DOHH2 (cell line): Measurements from ENCODE around the gene GVQW3.
A peak's percentile ranks its signal among the peaks of the same experiment; 100 is the strongest.

Source experiments
- H3F3A ChIP-seq: fragments of 200-600 bp; sonication (generic), shearing (Covaris generic); 2 replicates; pipeline ENCODE4 v1.6.0; 2016; ENCODE audit warnings: antibody characterized with exemption, mild to moderate bottlenecking; ENCODE audit not compliant: control insufficient read depth, insufficient read depth
- H3K27ac ChIP-seq: fragments of 200-600 bp; sonication (generic); 2 replicates; pipeline ENCODE4 v1.5.1; 2014; ENCODE audit warnings: low read depth, mild to moderate bottlenecking, low read length, moderate library complexity
- H3K27me3 ChIP-seq: fragments of 200-600 bp; sonication (generic); 2 replicates; pipeline ENCODE4 v1.6.1; 2014; ENCODE audit warnings: mild to moderate bottlenecking, low read length, mixed read lengths; ENCODE audit not compliant: control insufficient read depth
- H3K36me3 ChIP-seq: fragments of 200-600 bp; sonication (generic); 2 replicates; pipeline ENCODE4 v1.6.1; 2014; ENCODE audit warnings: mild to moderate bottlenecking, low read length, moderate library complexity, mixed read lengths; ENCODE audit not compliant: control insufficient read depth
- H3K4me1 ChIP-seq: fragments of 200-600 bp; sonication (generic); 2 replicates; pipeline ENCODE4 v1.6.1; 2014; ENCODE audit warnings: mild to moderate bottlenecking, low read length, mixed read lengths; ENCODE audit not compliant: control insufficient read depth
- H3K4me2 ChIP-seq: fragments of 200-600 bp; sonication (generic); 2 replicates; pipeline ENCODE4 v1.6.0; 2014; ENCODE audit warnings: mild to moderate bottlenecking, low read length, moderate library complexity
- H3K4me3 ChIP-seq: fragments of 200-600 bp; sonication (generic); 2 replicates; pipeline ENCODE4 v1.5.1; 2014; ENCODE audit warnings: mild to moderate bottlenecking, low read length, mixed read lengths
- H3K79me2 ChIP-seq: fragments of 200-600 bp; sonication (generic); 2 replicates; pipeline ENCODE4 v1.6.1; 2014; ENCODE audit warnings: mild to moderate bottlenecking, low read length, mixed read lengths; ENCODE audit not compliant: control insufficient read depth
- H3K9me2 ChIP-seq: fragments of 200-600 bp; sonication (generic); replicated peaks from 2 replicates; pipeline ENCODE4 v1.6.1; 2014; ENCODE audit warnings: mild to moderate bottlenecking, low read length, mixed read lengths; ENCODE audit not compliant: control insufficient read depth
- H3K9me3 ChIP-seq: fragments of 200-600 bp; sonication (generic); 2 replicates; pipeline ENCODE4 v1.6.1; 2014; ENCODE audit warnings: antibody characterized with exemption, low read length, mixed read lengths; ENCODE audit not compliant: control insufficient read depth, insufficient read depth
- H4K20me1 ChIP-seq: fragments of 200-600 bp; sonication (generic); 2 replicates; pipeline ENCODE4 v1.6.0; 2014; ENCODE audit warnings: low read depth, mild to moderate bottlenecking, antibody characterized with exemption, low read length, moderate library complexity; ENCODE audit not compliant: control insufficient read depth, insufficient read depth
- CTCF ChIP-seq: fragments of 200-600 bp; sonication (generic); IDR thresholded peaks from one replicate; pipeline ENCODE4 v1.5.1; 2014; ENCODE audit warnings: antibody characterized with exemption, mild to moderate bottlenecking, low read depth, low read length; ENCODE audit not compliant: poor library complexity, severe bottlenecking
- EZH2phosphoT487 ChIP-seq: fragments of 200-600 bp; sonication (generic); IDR thresholded peaks from 2 replicates; pipeline ENCODE4 v1.6.1; 2017; ENCODE audit warnings: borderline replicate concordance, mild to moderate bottlenecking, antibody characterized with exemption, low read length, moderate library complexity, mixed read lengths

GVQW3 gene

DNA sequence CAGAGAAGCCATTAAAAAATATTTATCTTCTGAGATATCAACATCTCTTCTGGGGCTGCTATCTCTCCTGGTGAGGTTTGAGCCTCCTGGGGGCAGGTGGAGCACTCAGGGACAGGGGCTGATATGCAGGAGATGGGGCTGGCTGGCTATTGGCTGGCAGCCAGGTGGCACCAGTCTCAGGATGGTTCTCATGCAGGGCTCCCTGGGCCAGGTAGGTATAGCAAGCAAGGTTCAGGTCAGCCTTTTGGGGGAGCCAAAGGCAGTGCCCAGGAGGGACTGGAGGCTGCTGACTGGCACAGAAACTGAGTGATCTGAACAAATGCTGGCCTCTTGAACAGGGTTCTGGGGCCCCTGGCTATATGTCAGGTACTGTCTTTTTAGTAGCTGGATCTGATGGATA is 34.0 kb downstream of the GVQW3 start:
- H3K27me3 ChIP-seq: no peaks in the 10 kb centered on the region; the same call in 1 of the 2 replicates
- TF ChIP-seq CTCF (no peak), EZH2phosphoT487 (no peak)

DNA sequence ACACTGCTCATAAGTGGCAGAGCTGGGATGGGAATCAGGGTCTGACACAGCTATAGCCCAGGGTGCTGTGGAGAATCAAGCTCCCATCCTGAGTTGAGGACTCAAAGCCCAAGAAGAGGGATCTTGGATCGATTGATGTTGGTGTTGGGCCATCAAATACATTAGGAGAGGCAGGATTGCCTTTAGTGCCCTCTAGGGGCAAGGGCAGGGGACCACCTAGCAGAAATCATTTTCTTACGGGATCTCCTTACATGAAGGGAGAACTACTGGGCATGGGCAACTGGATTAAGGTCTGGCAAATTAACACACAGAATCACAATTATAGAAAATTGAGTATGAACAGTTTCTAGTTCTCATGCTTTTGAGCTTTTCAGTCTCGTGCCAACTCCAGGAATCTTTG is 38.8 kb downstream of the GVQW3 start:
- no peaks in the 10 kb centered on the region for H4K20me1 ChIP-seq
- H3K4me3 ChIP-seq: no peak overlapping the region
- no peaks in the 10 kb centered on the region for H3K9me2 ChIP-seq
- H3K79me2 ChIP-seq: no peaks in the 10 kb centered on the region
- H3K36me3 ChIP-seq: no peaks in the 10 kb centered on the region
- no peaks in the 10 kb centered on the region for H3K9me3 ChIP-seq
- TF ChIP-seq EZH2phosphoT487 (no peak), CTCF (peak; percentile 73)
- H3K27me3 ChIP-seq: peaks cover 5% of the 10 kb centered on the region
- no peak overlapping the region for H3K4me2 ChIP-seq
- no peaks in the 10 kb centered on the region for H3F3A ChIP-seq
- no peaks in the 10 kb centered on the region for H3K4me1 ChIP-seq
- no peak overlapping the region for H3K27ac ChIP-seq

More for the DNA sequence above, 34.0 kb downstream of the GVQW3 start:
- Histone ChIP-seq H3K27ac (no peak overlapping the region), H3K36me3 (no peaks in the 10 kb centered on the region), H3K9me3 (no peaks in the 10 kb centered on the region), H3K9me2 (no peaks in the 10 kb centered on the region), H3K79me2 (no peaks in the 10 kb centered on the region), H3K4me3 (no peak overlapping the region), H3K4me1 (no peaks in the 10 kb centered on the region), H4K20me1 (no peaks in the 10 kb centered on the region), H3K4me2 (no peak overlapping the region), H3F3A (no peaks in the 10 kb centered on the region)

DNA sequence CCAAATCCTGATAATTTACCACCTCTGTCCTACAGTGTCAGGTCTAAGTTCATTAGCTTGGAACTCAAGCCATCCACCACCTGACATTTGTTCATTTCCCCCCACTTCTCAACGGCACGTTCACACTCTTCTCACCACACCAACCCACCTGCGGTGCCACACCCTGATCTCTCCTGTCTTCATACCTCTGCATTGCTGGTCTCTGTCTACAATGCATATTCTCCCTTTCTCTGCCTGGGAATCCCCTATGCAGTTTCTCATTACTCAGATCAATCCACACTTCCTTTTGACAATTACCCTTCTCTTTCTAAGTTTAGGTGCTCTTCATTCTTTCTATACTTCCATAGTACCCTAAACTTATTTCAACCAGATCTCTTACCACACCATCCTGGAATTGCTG is 43.3 kb downstream of the GVQW3 start:
- Histone ChIP-seq H3K36me3 (no peaks in the 10 kb centered on the region), H3K4me1 (no peaks in the 10 kb centered on the region), H3K27ac (no peak overlapping the region), H3K9me3 (no peaks in the 10 kb centered on the region), H3K79me2 (no peaks in the 10 kb centered on the region), H4K20me1 (no peaks in the 10 kb centered on the region), H3K9me2 (no peaks in the 10 kb centered on the region), H3F3A (no peaks in the 10 kb centered on the region), H3K27me3 (peaks cover 8% of the 10 kb centered on the region), H3K4me2 (no peak overlapping the region), H3K4me3 (no peak overlapping the region)
- TF ChIP-seq EZH2phosphoT487: no peak
- TF ChIP-seq CTCF: no peak

DNA sequence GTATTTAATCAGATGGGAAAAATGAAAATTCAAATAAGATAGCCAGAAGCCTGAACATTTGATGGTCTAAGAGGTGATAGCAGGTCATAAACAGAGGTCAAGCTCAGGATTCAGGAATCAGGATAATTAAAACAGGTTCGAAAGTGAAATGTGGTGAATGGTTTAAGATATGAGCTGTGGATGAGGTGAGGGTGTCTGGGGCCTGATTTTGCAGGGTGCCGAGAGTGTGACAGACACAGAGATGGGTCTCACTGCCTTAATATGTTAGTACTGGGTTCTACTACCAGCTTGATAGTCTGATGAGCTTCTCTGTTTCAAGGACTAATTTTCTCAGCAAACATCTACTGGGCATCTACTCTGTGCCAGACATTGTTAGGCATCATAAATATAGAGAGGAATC is 43.8 kb downstream of the GVQW3 start:
- no peak overlapping the region for H3K4me3 ChIP-seq
- H4K20me1 ChIP-seq: no peaks in the 10 kb centered on the region
- no peaks in the 10 kb centered on the region for H3F3A ChIP-seq
- no peaks in the 10 kb centered on the region for H3K9me3 ChIP-seq
- H3K4me1 ChIP-seq: no peaks in the 10 kb centered on the region
- H3K27ac ChIP-seq: no peak overlapping the region
- no peaks in the 10 kb centered on the region for H3K9me2 ChIP-seq
- H3K4me2 ChIP-seq: no peak overlapping the region
- H3K79me2 ChIP-seq: no peaks in the 10 kb centered on the region
- no peaks in the 10 kb centered on the region for H3K36me3 ChIP-seq
- H3K27me3 ChIP-seq: peaks cover 8% of the 10 kb centered on the region
- no peak for TF ChIP-seq EZH2phosphoT487
- TF ChIP-seq CTCF: no peak
